PFSK-1 (cell line): ENCODE data around the gene ZMYND19.

ENCODE experiments used
- FOXP2 ChIP-seq: optimal IDR thresholded peaks from 2 replicates; pipeline ENCODE3; 2011; ENCODE audit warnings: borderline replicate concordance, control low read depth, inconsistent platforms; ENCODE audit not compliant: insufficient read depth; ENCODE audit errors: extremely low read length, extremely low read depth
- POLR2AphosphoS5 ChIP-seq: IDR thresholded peaks from 2 replicates; pipeline ENCODE4 v1.6.1; 2012; ENCODE audit warnings: low read depth, mild to moderate bottlenecking, control low read depth, low read length, moderate library complexity
- REST ChIP-seq, 2 experiments: IDR thresholded peaks; 2 replicates each; pipeline versions ENCODE4 v1.6.1 to v1.8.0; 2011 to 2012; ENCODE audit warnings: low read depth in 2 of 2, low read length in 2 of 2, control low read depth in 1 of 2, inconsistent platforms in 1 of 2, mild to moderate bottlenecking in 1 of 2, moderate library complexity in 1 of 2; ENCODE audit not compliant: insufficient read depth in 1 of 2
- SIN3A ChIP-seq: IDR thresholded peaks from 2 replicates; pipeline ENCODE4 v1.6.1; 2012; ENCODE audit warnings: mild to moderate bottlenecking, low read length, moderate library complexity, borderline replicate concordance; ENCODE audit not compliant: insufficient read depth
- TAF1 ChIP-seq: IDR thresholded peaks from 2 replicates; pipeline ENCODE4 v1.6.1; 2012; ENCODE audit warnings: low read length, control low read depth, borderline replicate concordance; ENCODE audit not compliant: insufficient read depth

ZMYND19 gene

GRCh38 chr9:137554349-137554748, 36.0 kb downstream of the ZMYND19 start:
- TF ChIP-seq FOXP2 (no peak), POLR2AphosphoS5 (no peak), SIN3A (no peak), TAF1 (no peak), REST (IDR thresholded peaks at IDR 0.05; ENCODE audit: insufficient read depth in 1 of 2, low read depth in 2 of 2, low read length in 2 of 2) (no peak)

- TF ChIP-seq TAF1 = no peak
- no peak for TF ChIP-seq REST (IDR thresholded peaks at IDR 0.05; ENCODE audit: insufficient read depth in 1 of 2, low read depth in 2 of 2, low read length in 2 of 2)
- no peak for TF ChIP-seq FOXP2
- no peak for TF ChIP-seq POLR2AphosphoS5
- TF ChIP-seq SIN3A = no peak
Measured at GRCh38 chr9:137552022-137552768, 38.1 kb downstream of the ZMYND19 start.

GRCh38 chr9:137551264-137552021, 38.9 kb downstream of the ZMYND19 start, which contains the start of gene MRPL41:
TSS of gene MRPL41 (plus strand) at chr9:137551879. CDS start at chr9:137552082, 203 bp downstream.
- TF ChIP-seq POLR2AphosphoS5 = peak; percentile 78
- TF ChIP-seq TAF1 = no peak
- TF ChIP-seq SIN3A = no peak
- TF ChIP-seq FOXP2 = no peak
- TF ChIP-seq REST (IDR thresholded peaks at IDR 0.05; ENCODE audit: insufficient read depth in 1 of 2, low read depth in 2 of 2, low read length in 2 of 2) = 0 out of 4 replicates have a peak, but pooled peaks of 1 of the 2 experiments have one; percentile 13

- no peak for TF ChIP-seq POLR2AphosphoS5
- no peak for TF ChIP-seq REST (IDR thresholded peaks at IDR 0.05; ENCODE audit: insufficient read depth in 1 of 2, low read depth in 2 of 2, low read length in 2 of 2)
- peak; percentile 95 for TF ChIP-seq SIN3A
- TF ChIP-seq TAF1 = no peak
- peak; percentile 94 for TF ChIP-seq FOXP2
Measured at GRCh38 chr9:137550231-137550621, 40.1 kb downstream of the ZMYND19 start, which contains the start of gene PNPLA7. TSS of gene PNPLA7 (minus strand) at chr9:137550402. CDS start at chr9:137550197, 205 bp downstream.
